Fibroblast of mammary gland (primary cell): ENCODE results near the gene TCP10L.
"Not testable (repeated sequence)": the region's sequence is repeated elsewhere in the genome, so short reads cannot be mapped to it uniquely, and the experiment has no call there.

Experiments used
- DNase-seq: peaks from one replicate; pipeline ENCODE4 v3.0.0-alpha.2; 2010; ENCODE audit warnings: low read depth
- H3K4me3 ChIP-seq: 2 replicates; pipeline ENCODE4 v1.5.1; 2011; ENCODE audit warnings: low read depth, mild to moderate bottlenecking, low read length, moderate library complexity; ENCODE audit not compliant: control insufficient read depth
- CTCF ChIP-seq: conservative IDR thresholded peaks from 2 replicates; pipeline ENCODE4 v1.5.1; 2011; ENCODE audit warnings: low read depth, low read length, inconsistent platforms; ENCODE audit not compliant: control insufficient read depth, insufficient read depth

TCP10L gene

GRCh38 chr21:32535612-32536011 is 49.7 kb downstream of the TCP10L start:
- no peak for TF ChIP-seq CTCF
- no peak for DNase-seq
- no peak overlapping the region for H3K4me3 ChIP-seq

GRCh38 chr21:32534113-32534512 is 51.2 kb downstream of the TCP10L start:
- DNase-seq = no peak
- no peak overlapping the region for H3K4me3 ChIP-seq
- no peak for TF ChIP-seq CTCF

- no peak overlapping the region for H3K4me3 ChIP-seq
- no peak for DNase-seq
- no peak for TF ChIP-seq CTCF
These were observed 51.7 kb downstream of the TCP10L start for GRCh38 chr21:32533611-32534010.

- TF ChIP-seq CTCF = no peak
- DNase-seq = no peak
- H3K4me3 ChIP-seq = no peak overlapping the region
These were observed 52.3 kb downstream of the TCP10L start for GRCh38 chr21:32533053-32533452.

- no peak for TF ChIP-seq CTCF
- DNase-seq = no peak
- no peak overlapping the region for H3K4me3 ChIP-seq
These were observed 52.7 kb downstream of the TCP10L start for GRCh38 chr21:32532636-32533035.

GRCh38 chr21:32531561-32531960 is 53.8 kb downstream of the TCP10L start:
- DNase-seq, H3K4me3 ChIP-seq: not testable (repeated sequence)

GRCh38 chr21:32530809-32531208 is 54.5 kb downstream of the TCP10L start:
- not testable (repeated sequence) for DNase-seq, H3K4me3 ChIP-seq

GRCh38 chr21:32529679-32530078 is 55.6 kb downstream of the TCP10L start:
- no peak overlapping the region for H3K4me3 ChIP-seq
- no peak for TF ChIP-seq CTCF
- DNase-seq = peak; percentile 25
